Endothelial cell of umbilical vein (primary cell): ENCODE results near the gene B3GNT3. TPM values are rescaled to one million over a fixed set of nuclear protein-coding genes. Genes with fewer than 3 reads are reported as not detected.

Source experiments
- BruUV-seq: library from RNA; stranded (reverse); fragments of 400-500 nt; replicated peaks from 2 replicates; lab custom pipeline; 2021; lab: Mats Ljungman, UMichigan
- CTCF ChIA-PET: fragments of 300-600, 350-600 bp; sonication (Branson Sonifier 250); formaldehyde crosslinking; loops from one replicate; lab custom pipeline; 2021; ENCODE audit warnings: antibody characterized with exemption, inconsistent platforms; lab: Charles Lee
- POLR2A ChIA-PET: fragments of 300-600, 350-600 bp; sonication (Branson Sonifier 250); formaldehyde crosslinking; loops from one replicate; lab custom pipeline; 2021; ENCODE audit warnings: antibody characterized with exemption, inconsistent platforms; lab: Charles Lee
- DNase-seq: peaks from one replicate; pipeline ENCODE4 v3.0.0-alpha.2; 2011; ENCODE audit warnings: low read depth, low spot score
- FAIRE-seq: peaks from 2 replicates; lab custom pipeline; 2011; peaks lifted over from hg19 to GRCh38; lab: Jason Lieb, UNC
- H2AFZ ChIP-seq: 2 replicates; pipeline ENCODE4 v1.6.0; 2012; ENCODE audit warnings: low read depth, low read length, control low read depth, inconsistent platforms
- H3K27ac ChIP-seq: 2 replicates; pipeline ENCODE4 v1.5.1; 2011; ENCODE audit warnings: low read depth, mild to moderate bottlenecking, control low read depth, low read length, moderate library complexity; ENCODE audit not compliant: insufficient read depth
- H3K27me3 ChIP-seq, 2 experiments: 2 replicates each; pipeline versions ENCODE4 v1.6.0 to v1.6.1; 2011; ENCODE audit warnings: low read length in 2 of 2, mixed read lengths in 1 of 2; ENCODE audit not compliant: control insufficient read depth in 2 of 2, insufficient read depth in 2 of 2
- H3K36me3 ChIP-seq, 2 experiments: 2 replicates in 1 of 2; 3 replicates in 1 of 2; pipeline ENCODE4 v1.5.1; 2011; ENCODE audit warnings: low read length in 2 of 2, mild to moderate bottlenecking in 1 of 2, moderate library complexity in 1 of 2; ENCODE audit not compliant: control insufficient read depth in 2 of 2, insufficient read depth in 2 of 2; ENCODE audit errors: extremely low read depth in 1 of 2
- H3K4me1 ChIP-seq: 3 replicates; pipeline ENCODE4 v1.5.1; 2011; ENCODE audit warnings: mild to moderate bottlenecking, low read length; ENCODE audit not compliant: control insufficient read depth, insufficient read depth; ENCODE audit errors: extremely low read depth
- H3K4me2 ChIP-seq: 2 replicates; pipeline ENCODE4 v1.6.1; 2011; ENCODE audit warnings: low read length, control low read depth, mixed read lengths; ENCODE audit not compliant: insufficient read depth
- H3K4me3 ChIP-seq, 3 experiments: fragments of 200-600 bp in 1 of 3; sonication (generic), shearing (Covaris generic) in 1 of 3; replicated peaks in 1 of 3; 2 replicates each; pipeline ENCODE4 v1.5.1; 2011 to 2016; ENCODE audit warnings: control low read depth in 3 of 3, low read length in 3 of 3, mild to moderate bottlenecking in 2 of 3, inconsistent platforms in 1 of 3, low read depth in 1 of 3, moderate library complexity in 1 of 3; ENCODE audit not compliant: insufficient read depth in 1 of 3
- H3K79me2 ChIP-seq: 2 replicates; pipeline ENCODE4 v1.6.0; 2012; ENCODE audit warnings: low read length, inconsistent platforms; ENCODE audit not compliant: control insufficient read depth, insufficient read depth
- H3K9ac ChIP-seq: replicated peaks from 2 replicates; pipeline ENCODE3; 2011; ENCODE audit warnings: low read length, control low read depth; ENCODE audit not compliant: insufficient read depth; ENCODE audit errors: extremely low read depth
- H3K9me1 ChIP-seq: replicated peaks from 3 replicates; pipeline ENCODE4 v1.6.0; 2011; ENCODE audit warnings: mild to moderate bottlenecking, low read length; ENCODE audit not compliant: control insufficient read depth, insufficient read depth; ENCODE audit errors: extremely low read depth
- H3K9me3 ChIP-seq: replicated peaks from 2 replicates; pipeline ENCODE4 v1.5.1; 2012; ENCODE audit warnings: low read length, inconsistent platforms; ENCODE audit not compliant: control insufficient read depth, insufficient read depth
- H4K20me1 ChIP-seq: replicated peaks from 2 replicates; pipeline ENCODE3; 2011; ENCODE audit warnings: mild to moderate bottlenecking, low read length; ENCODE audit not compliant: control insufficient read depth, insufficient read depth; ENCODE audit errors: extremely low read depth
- CTCF ChIP-seq, 2 donors: IDR thresholded peaks; 1 replicate in 1 of 2; 2 replicates in 1 of 2; pipeline ENCODE4 v1.5.1; 2011; ENCODE audit warnings: low read length in 2 of 2, mild to moderate bottlenecking in 2 of 2, moderate library complexity in 2 of 2, control low read depth in 1 of 2, inconsistent platforms in 1 of 2, low read depth in 1 of 2; ENCODE audit not compliant: insufficient read depth in 1 of 2; ENCODE audit errors: extremely low read depth in 1 of 2
- EZH2 ChIP-seq: IDR thresholded peaks from 2 replicates; pipeline ENCODE4 v1.6.1; 2012; ENCODE audit warnings: borderline replicate concordance, low read depth, mild to moderate bottlenecking, moderate library complexity, low read length, inconsistent platforms; ENCODE audit not compliant: severe bottlenecking
- FOS ChIP-seq: IDR thresholded peaks from 2 replicates; pipeline ENCODE4 v1.6.1; 2011; ENCODE audit warnings: mild to moderate bottlenecking, low read length, moderate library complexity, borderline replicate concordance; ENCODE audit not compliant: insufficient read depth
- GATA2 ChIP-seq: IDR thresholded peaks from 2 replicates; pipeline ENCODE4 v1.7.0; 2011; ENCODE audit warnings: low read depth, mild to moderate bottlenecking, moderate library complexity, mixed read lengths, low read length; ENCODE audit not compliant: insufficient read length, insufficient read depth
- JUN ChIP-seq: IDR thresholded peaks from 2 replicates; pipeline ENCODE4 v1.6.1; 2011; ENCODE audit warnings: borderline replicate concordance, low read depth; ENCODE audit not compliant: insufficient read length, insufficient read depth
- MAX ChIP-seq: IDR thresholded peaks from 2 replicates; pipeline ENCODE4 v1.6.1; 2011; ENCODE audit not compliant: insufficient read depth, insufficient read length
- MYC ChIP-seq: IDR thresholded peaks from one replicate; pipeline ENCODE4 v1.6.1; 2011; ENCODE audit warnings: mild to moderate bottlenecking, low read depth, low read length
- POLR2A ChIP-seq: IDR thresholded peaks from 2 replicates; pipeline ENCODE4 v1.6.1; 2012; ENCODE audit warnings: low read depth, mild to moderate bottlenecking, control low read depth, low read length
- POLR2AphosphoS5 ChIP-seq: IDR thresholded peaks from 2 replicates; pipeline ENCODE4 v1.6.1; 2012; ENCODE audit warnings: low read depth, mild to moderate bottlenecking, control low read depth, low read length, moderate library complexity; ENCODE audit not compliant: insufficient read depth
- dilution Hi-C: fragments of 300-500 bp; cut with MboI; formaldehyde crosslinking; loops from one replicate; pipeline ENCODE4 v1.15.0; 2019; ENCODE audit warnings: low sequenced_read_pairs; ENCODE audit not compliant: extremely low pct_ligation_motif_present
- intact Hi-C: fragments of 100-400 bp; cut with micrococcal nuclease; formaldehyde crosslinking; loops from one replicate; pipeline ENCODE4 v1.10.0; 2022
- polyA plus RNA-seq, 4 experiments: library from polyadenylated mRNA; depleted of rRNA in 3 of 4; stranded (reverse) in 3 of 4; unstranded in 1 of 4; fragments of >200 nt; gene quantifications; 2 replicates each; pipeline versions ENCODE4 v1.2.1 to v1.2.3, GENCODE V29; 2011 to 2012; ENCODE audit warnings: missing spikeins in 1 of 4
- total RNA-seq: library from RNA; stranded (reverse); gene quantifications from 2 replicates; pipeline ENCODE4 v1.2.3, GENCODE V29; 2021

Gene B3GNT3
- total and polyA plus RNA-seq, 2 donors (not counting 3 experiments of a cell fraction or from before 2014, with no cell fraction given), result 0.10 TPM; not detected in 1

GRCh38 chr19:17842663-17843291 lies 47.8 kb downstream of the B3GNT3 start:
- no TSS peak for BruUV-seq
- Histone ChIP-seq H3K9ac (no peak overlapping the region), H2AFZ (peak overlapping the region; percentile 63), H3K4me3 (no peak overlapping the region), H3K27ac (no peak overlapping the region), H4K20me1 (no peaks in the 10 kb centered on the region), H3K79me2 (no peaks in the 10 kb centered on the region), H3K27me3 (no peaks in the 10 kb centered on the region), H3K9me3 (no peaks in the 10 kb centered on the region), H3K36me3 (no peaks in the 10 kb centered on the region), H3K9me1 (no peaks in the 10 kb centered on the region), H3K4me2 (peak overlapping the region; percentile 4), H3K4me1 (peaks cover 9% of the 10 kb centered on the region)
- intact Hi-C loops, result no loop called here
- dilution Hi-C loops, result no loop called here
- ChIA-PET CTCF (no interaction called here), POLR2A (interaction anchor here (0.8 kb wide), 1 partner anchor 17 kb away, joined by 5 read pairs; the partner anchor contains the start of gene RPL18A)
- DNase-seq (no peak), FAIRE-seq (no peak)
- no peak for TF ChIP-seq POLR2AphosphoS5
- TF ChIP-seq MYC, result no peak
- no peak for TF ChIP-seq FOS
- TF ChIP-seq JUN, result no peak

GRCh38 chr19:17843292-17843827 lies 48.4 kb downstream of the B3GNT3 start:
- no peak for TF ChIP-seq GATA2
- no peak for TF ChIP-seq CTCF (IDR thresholded peaks at IDR 0.05; ENCODE audit: extremely low read depth in 1 of 2, insufficient read depth in 1 of 2, low read depth in 1 of 2, low read length in 2 of 2)
- TF ChIP-seq FOS, result no peak
- no peak for TF ChIP-seq MAX
- no peak for TF ChIP-seq POLR2AphosphoS5
- no peak for TF ChIP-seq JUN
- no peak for TF ChIP-seq MYC
- no peak for TF ChIP-seq POLR2A
- no peak for TF ChIP-seq EZH2
- Histone ChIP-seq H4K20me1 (no peaks in the 10 kb centered on the region), H3K4me2 (no peak overlapping the region), H3K9me3 (no peaks in the 10 kb centered on the region), H3K79me2 (no peaks in the 10 kb centered on the region), H3K9me1 (no peaks in the 10 kb centered on the region), H2AFZ (no peak overlapping the region), H3K27me3 (no peaks in the 10 kb centered on the region), H3K36me3 (no peaks in the 10 kb centered on the region), H3K4me1 (peaks cover 9% of the 10 kb centered on the region), H3K4me3 (no peak overlapping the region), H3K9ac (no peak overlapping the region), H3K27ac (no peak overlapping the region)
- intact Hi-C loops (no loop called here), dilution Hi-C loops (no loop called here)
- CTCF ChIA-PET, result no interaction called here
- DNase-seq (no peak), FAIRE-seq (no peak)
- POLR2A ChIA-PET, result interaction anchor here (0.8 kb wide), 1 partner anchor 16 kb away, joined by 5 read pairs; the partner anchor contains the start of gene RPL18A
- BruUV-seq, result no TSS peak
